Cardiac muscle cell (in vitro differentiated cells and primary cell): ENCODE results near the gene NXN. TPM values are rescaled to one million over a fixed set of nuclear protein-coding genes. Genes with fewer than 3 reads are reported as not detected.

Experiments used
- DNase-seq, 2 donors: peaks; one replicate each; pipeline versions ENCODE4 v3.0.0 to v3.0.0-alpha.2; 2010 to 2017; ENCODE audit warnings: low read depth in 1 of 2, low spot score in 1 of 2
- H3K27ac ChIP-seq: fragments of 200-600 bp; sonication (generic); 2 replicates; pipeline ENCODE4 v1.5.1; 2016
- H3K27me3 ChIP-seq: fragments of 200-600 bp; sonication (generic); 2 replicates; pipeline ENCODE4 v1.6.0; 2016; ENCODE audit warnings: control low read depth
- H3K36me3 ChIP-seq: fragments of 200-600 bp; sonication (generic); 2 replicates; pipeline ENCODE4 v1.5.1; 2016; ENCODE audit warnings: control low read depth
- H3K4me1 ChIP-seq: fragments of 200-600 bp; sonication (generic); 2 replicates; pipeline ENCODE4 v1.8.1; 2017; ENCODE audit warnings: low read depth, mild to moderate bottlenecking, mixed run types
- H3K4me3 ChIP-seq: fragments of 200-600 bp; sonication (generic); 2 replicates; pipeline ENCODE4 v1.5.1; 2016; ENCODE audit warnings: mild to moderate bottlenecking
- H3K9me3 ChIP-seq: fragments of 200-600 bp; sonication (generic); 2 replicates; pipeline ENCODE4 v1.5.1; 2017; ENCODE audit warnings: low read depth, mild to moderate bottlenecking, control low read depth
- polyA plus RNA-seq: library from polyadenylated mRNA; unstranded; fragments of >200 nt; fragmentation: Nextera tagmentation; extraction: Ambion mirVana; gene quantifications from 2 replicates; pipeline ENCODE4 v1.2.1, GENCODE V29; 2016
- total RNA-seq: library from RNA; depleted of rRNA; stranded (reverse); fragments of >200 nt; gene quantifications from 2 replicates; pipeline ENCODE4 v1.2.3, GENCODE V29; 2016
- TF ChIP-seq, protein P1 (sequence below): IDR thresholded peaks from 2 replicates; pipeline ENCODE4 v1.5.1; 2012; ENCODE audit warnings: low read depth, mild to moderate bottlenecking, low read length

The NXN gene
- total and polyA plus RNA-seq, 2 experiments from 2014 or later, result 120 to 122 TPM

DNA sequence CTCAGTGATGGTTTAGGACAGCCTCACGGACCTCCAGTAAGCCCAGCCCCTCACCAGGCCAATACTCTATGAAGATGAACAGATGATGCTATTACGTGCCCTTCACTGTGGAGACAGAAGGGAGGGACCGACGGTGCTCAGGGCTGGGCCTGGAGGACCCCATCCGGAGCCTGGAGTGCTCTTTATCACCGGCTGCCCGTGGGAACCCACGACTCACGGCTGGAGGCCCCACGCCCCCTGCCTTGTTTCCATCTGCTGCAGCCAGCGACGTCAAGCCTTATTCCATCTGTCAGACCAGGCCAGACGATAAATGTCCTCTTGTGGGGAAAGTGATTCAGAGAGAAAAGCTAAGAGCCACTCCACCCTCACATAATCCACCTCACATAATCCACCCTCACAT, 13.4 kb upstream of the NXN start:
- Histone ChIP-seq H3K36me3 (no peaks in the 10 kb centered on the region), H3K4me1 (peaks cover 3% of the 10 kb centered on the region), H3K4me3 (no peak overlapping the region), H3K27ac (no peak overlapping the region), H3K9me3 (no peaks in the 10 kb centered on the region), H3K27me3 (no peaks in the 10 kb centered on the region)
- no peak for DNase-seq
- TF ChIP-seq, protein P1, sequence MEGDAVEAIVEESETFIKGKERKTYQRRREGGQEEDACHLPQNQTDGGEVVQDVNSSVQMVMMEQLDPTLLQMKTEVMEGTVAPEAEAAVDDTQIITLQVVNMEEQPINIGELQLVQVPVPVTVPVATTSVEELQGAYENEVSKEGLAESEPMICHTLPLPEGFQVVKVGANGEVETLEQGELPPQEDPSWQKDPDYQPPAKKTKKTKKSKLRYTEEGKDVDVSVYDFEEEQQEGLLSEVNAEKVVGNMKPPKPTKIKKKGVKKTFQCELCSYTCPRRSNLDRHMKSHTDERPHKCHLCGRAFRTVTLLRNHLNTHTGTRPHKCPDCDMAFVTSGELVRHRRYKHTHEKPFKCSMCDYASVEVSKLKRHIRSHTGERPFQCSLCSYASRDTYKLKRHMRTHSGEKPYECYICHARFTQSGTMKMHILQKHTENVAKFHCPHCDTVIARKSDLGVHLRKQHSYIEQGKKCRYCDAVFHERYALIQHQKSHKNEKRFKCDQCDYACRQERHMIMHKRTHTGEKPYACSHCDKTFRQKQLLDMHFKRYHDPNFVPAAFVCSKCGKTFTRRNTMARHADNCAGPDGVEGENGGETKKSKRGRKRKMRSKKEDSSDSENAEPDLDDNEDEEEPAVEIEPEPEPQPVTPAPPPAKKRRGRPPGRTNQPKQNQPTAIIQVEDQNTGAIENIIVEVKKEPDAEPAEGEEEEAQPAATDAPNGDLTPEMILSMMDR, result no peak

DNA sequence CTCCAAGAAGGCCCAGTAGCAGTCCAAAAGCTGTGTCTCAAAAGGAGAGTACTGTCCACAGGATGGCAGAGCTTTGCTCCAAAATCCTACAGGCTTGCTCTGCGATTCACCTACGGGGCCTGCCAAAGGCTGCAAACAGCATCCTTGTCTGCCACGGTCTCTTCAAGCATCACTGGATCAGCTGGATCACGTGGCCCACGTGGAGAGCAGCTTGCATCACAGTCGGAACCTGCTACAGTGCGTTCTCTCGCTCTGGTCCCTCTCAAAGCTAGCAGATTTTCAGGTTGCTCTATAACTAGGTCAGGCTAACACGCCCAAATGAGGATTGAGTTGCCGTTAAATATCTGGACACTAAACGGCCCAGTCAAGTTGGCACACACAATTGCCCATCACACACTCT, 9.0 kb upstream of the NXN start:
- TF ChIP-seq, protein P1, result no peak
- Histone ChIP-seq H3K27me3 (no peaks in the 10 kb centered on the region), H3K27ac (no peak overlapping the region), H3K4me3 (no peak overlapping the region), H3K9me3 (no peaks in the 10 kb centered on the region), H3K36me3 (no peaks in the 10 kb centered on the region), H3K4me1 (no peaks in the 10 kb centered on the region)
- no peak for DNase-seq

DNA sequence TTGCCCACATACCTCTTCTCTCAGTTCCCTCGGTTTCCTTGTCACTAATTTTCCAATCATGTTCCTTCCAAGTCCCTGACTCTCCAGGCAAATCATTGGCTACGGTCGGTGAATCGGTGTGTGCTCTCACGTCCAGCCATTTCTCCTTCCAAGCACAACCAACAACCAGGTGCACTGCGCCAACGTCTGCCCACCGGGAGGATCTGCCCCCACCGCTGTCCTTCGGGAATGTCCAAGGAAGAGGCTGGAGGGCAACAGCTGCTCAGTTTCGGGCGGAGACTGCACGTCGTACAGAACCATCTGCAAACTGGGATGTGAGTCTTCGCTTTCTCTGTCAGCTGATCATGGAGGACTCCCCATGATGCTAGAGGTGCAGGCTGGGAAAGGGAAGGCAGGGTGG, 8.4 kb upstream of the NXN start:
- no peak for DNase-seq
- H3K27ac ChIP-seq, result no peak overlapping the region

DNA sequence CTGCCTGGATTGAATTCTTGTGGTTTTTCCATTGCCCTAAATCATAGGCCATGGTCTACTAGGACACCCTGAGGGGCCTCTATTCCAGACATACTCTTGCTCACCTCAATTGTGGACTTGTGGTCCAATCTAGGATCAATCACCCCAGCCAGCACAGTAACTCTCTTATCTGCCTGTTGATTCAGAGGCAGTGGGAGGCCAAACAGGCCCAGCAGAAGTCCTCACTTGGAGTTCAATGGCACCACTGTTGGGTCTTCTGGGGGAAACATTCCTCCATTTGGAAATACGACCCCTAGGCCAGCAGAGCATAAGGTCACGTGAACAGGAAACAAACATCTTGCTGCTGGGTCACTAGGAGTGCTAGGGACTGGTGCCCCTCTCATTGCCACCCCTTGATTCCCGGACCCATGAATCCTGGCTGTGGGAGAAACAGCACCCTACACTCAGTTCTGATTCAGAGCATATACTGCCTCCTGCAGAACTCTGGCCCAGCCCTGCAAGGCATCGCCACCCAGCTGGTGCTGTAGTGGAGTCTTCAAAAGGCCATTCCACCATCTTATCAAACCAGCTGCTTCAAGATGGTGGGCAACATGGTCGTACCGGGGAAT, 6.8 kb upstream of the NXN start:
- Histone ChIP-seq H3K36me3 (no peaks in the 10 kb centered on the region), H3K27me3 (no peaks in the 10 kb centered on the region)
- TF ChIP-seq, protein P1, result no peak

More for the DNA sequence above, 8.4 kb upstream of the NXN start:
- TF ChIP-seq, protein P1, result no peak
- Histone ChIP-seq H3K4me1 (no peaks in the 10 kb centered on the region), H3K9me3 (no peaks in the 10 kb centered on the region), H3K36me3 (no peaks in the 10 kb centered on the region), H3K4me3 (no peak overlapping the region), H3K27me3 (no peaks in the 10 kb centered on the region)

DNA sequence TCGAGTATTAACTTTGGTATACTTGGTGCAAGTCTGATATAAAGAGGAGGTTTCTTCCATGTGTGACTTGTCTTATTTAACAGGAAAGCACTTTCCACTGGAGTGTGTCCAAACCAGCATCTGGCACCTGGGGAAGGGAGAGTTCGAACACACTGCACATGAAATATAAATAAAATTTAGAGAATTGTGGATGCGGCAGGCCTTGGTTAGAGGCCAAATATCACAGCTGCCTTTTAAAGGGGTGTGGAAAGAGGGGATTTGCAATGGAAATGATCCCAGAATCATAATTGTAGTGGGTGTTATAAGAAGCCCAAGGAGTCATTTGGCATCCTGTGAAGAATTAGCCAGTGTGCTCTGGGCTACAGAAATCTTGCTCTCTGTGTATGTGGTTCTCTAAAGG, 4.3 kb upstream of the NXN start:
- TF ChIP-seq, protein P1, result no peak
- H3K9me3 ChIP-seq, result no peaks in the 10 kb centered on the region
- H3K4me3 ChIP-seq, result no peak overlapping the region
- no peaks in the 10 kb centered on the region for H3K36me3 ChIP-seq
- no peak overlapping the region for H3K27ac ChIP-seq
- DNase-seq, result no peak
- H3K27me3 ChIP-seq, result no peaks in the 10 kb centered on the region
- peaks cover 7% of the 10 kb centered on the region for H3K4me1 ChIP-seq

More for the DNA sequence above, 6.8 kb upstream of the NXN start:
- DNase-seq, result no peak
- Histone ChIP-seq H3K9me3 (no peaks in the 10 kb centered on the region), H3K27ac (no peak overlapping the region), H3K4me1 (no peaks in the 10 kb centered on the region), H3K4me3 (no peak overlapping the region)
